Measurements from ENCODE around the gene SLIT3.

The SLIT3 gene

DNA sequence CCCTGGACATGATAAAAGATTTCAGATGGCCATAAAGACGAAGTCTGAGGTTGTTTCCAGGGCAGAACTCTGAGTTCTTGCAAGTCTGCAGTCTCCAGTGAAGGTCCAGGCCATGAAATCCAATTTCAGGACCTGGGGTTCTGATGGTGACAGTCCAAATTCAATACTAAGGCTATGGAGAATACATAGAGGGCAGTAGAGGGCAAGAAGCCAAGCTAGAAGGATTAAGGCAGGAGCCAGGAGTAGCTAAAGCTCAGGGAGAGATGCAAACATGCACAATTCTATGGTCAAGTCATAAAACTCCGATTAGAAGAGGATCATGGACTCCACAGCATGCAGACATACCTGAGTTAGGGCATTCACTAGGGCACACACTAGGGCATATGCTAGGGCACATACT is 11.4 kb downstream of the SLIT3 start:
- DNase-seq, result no peak
- no peak overlapping the region for H3K4me3 Mint-ChIP-seq
- CTCF ChIA-PET, result no interaction called here
- H3K4me1 Mint-ChIP-seq, result no peaks in the 10 kb centered on the region
- H3K27me3 Mint-ChIP-seq, result peaks cover 4% of the 10 kb centered on the region
- peaks cover 2% of the 10 kb centered on the region for H3K9me3 Mint-ChIP-seq
- no peak overlapping the region for H3K27ac Mint-ChIP-seq
- H3K36me3 Mint-ChIP-seq, result no peaks in the 10 kb centered on the region

DNA sequence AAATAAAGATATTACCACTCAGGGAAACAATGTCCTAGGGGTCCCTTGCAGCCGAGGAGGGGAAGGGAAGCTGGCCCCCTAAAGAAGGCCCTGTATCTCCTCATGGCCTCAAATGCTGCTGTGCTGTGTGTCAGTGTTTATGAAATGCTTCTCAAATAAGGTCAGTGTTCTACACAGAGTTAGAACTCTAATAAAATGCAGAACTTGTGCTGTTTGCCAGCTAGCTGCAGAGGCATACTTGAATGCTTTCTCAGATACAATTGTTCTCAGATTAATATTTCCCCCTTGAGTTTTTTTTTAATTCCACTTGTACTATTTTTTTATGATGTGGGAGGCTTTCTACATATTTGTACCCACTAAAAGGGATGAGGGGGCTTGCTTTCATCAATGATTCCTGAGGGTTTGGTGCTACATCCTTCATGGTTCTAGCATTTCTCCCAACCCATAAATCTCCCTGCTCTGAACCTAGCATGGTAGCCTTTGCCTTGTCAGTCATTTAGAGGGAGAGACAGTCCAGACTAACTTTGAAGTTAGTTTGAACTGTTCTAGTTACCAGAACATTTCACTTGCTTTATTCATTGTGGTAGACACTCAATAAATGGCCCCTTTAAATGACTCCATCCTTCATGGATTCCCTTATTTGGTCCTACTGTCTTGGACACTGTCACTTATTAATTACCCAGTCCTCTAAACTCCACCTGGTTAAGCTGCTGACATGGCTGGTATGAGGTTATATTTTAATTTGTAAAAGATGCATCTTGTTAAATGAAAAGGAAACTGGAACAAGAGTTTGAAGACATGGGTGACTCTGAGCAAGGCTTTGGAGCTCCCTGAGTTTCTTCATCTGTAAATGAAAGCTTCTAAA is 12.6 kb downstream of the SLIT3 start:
- peaks cover 2% of the 10 kb centered on the region for H3K9me3 Mint-ChIP-seq
- peaks cover 4% of the 10 kb centered on the region for H3K27me3 Mint-ChIP-seq
- no peak overlapping the region for H3K4me3 Mint-ChIP-seq
- DNase-seq, result no peak
- no peaks in the 10 kb centered on the region for H3K4me1 Mint-ChIP-seq
- H3K36me3 Mint-ChIP-seq, result no peaks in the 10 kb centered on the region
- H3K27ac Mint-ChIP-seq, result no peak overlapping the region
- CTCF ChIA-PET, result no interaction called here

DNA sequence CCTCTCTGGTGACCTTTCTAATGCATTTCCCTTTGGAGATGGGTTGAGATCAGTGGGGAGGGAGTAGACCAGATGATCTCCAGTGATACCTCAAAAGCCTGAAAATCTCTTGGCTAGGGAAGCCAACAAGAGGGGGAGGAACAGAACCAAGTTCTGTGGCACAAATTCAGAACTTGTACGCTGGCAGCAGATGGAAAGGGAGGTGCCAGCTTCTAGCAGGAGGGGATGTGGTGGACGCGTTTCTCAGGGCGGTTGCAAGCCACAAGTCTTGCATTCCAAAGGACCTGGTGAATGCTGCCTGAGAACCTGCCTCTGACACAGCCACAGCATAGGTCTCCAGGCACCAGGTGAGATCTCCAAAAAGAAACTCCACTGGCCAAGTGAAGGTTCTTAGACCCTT is 13.4 kb downstream of the SLIT3 start:
- Mint-ChIP-seq H3K27ac (no peak overlapping the region), H3K36me3 (no peaks in the 10 kb centered on the region), H3K4me1 (no peaks in the 10 kb centered on the region), H3K4me3 (no peak overlapping the region), H3K9me3 (peaks cover 2% of the 10 kb centered on the region), H3K27me3 (peaks cover 4% of the 10 kb centered on the region)
- CTCF ChIA-PET, result no interaction called here
- no peak for DNase-seq

DNA sequence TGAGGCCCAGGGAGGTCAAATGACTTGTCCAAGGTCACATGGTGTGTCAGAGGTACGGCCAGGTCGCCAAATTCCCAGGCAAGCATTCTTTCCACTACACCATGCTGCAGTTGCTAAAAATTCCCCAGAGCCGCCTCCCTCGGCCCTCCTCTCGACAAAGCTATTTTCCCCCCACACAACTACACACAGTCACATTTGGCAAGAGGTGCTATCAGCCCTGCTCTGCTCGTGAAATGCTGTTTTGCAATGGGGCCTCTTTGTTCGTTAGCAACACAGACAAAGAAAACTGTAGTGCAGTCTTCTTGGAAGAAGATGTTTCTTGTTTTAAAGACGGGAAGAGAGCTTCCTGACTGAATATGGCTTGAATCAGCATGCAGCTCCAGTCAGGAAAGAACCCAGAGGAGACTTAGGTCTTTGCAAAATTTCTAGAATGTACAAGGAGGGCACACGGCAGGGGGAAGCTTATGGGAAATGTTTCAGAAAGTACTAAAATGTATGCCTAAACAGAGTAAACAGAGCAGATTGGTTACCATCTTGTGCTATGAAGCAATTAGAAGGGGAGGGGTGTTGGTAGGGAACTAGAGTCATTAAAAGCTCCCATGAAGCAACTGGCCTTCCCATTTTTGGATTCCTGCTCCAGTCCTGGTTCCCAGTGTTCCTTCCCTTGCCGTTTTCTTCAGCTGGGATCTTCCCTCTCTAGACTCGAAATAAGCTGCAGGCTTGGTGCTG is 14.2 kb downstream of the SLIT3 start:
- H3K36me3 Mint-ChIP-seq, result no peaks in the 10 kb centered on the region
- H3K27ac Mint-ChIP-seq, result no peak overlapping the region
- H3K9me3 Mint-ChIP-seq, result peaks cover 2% of the 10 kb centered on the region
- H3K27me3 Mint-ChIP-seq, result peaks cover 4% of the 10 kb centered on the region
- CTCF ChIA-PET, result no interaction called here
- H3K4me3 Mint-ChIP-seq, result no peak overlapping the region
- H3K4me1 Mint-ChIP-seq, result no peaks in the 10 kb centered on the region
- no peak for DNase-seq

DNA sequence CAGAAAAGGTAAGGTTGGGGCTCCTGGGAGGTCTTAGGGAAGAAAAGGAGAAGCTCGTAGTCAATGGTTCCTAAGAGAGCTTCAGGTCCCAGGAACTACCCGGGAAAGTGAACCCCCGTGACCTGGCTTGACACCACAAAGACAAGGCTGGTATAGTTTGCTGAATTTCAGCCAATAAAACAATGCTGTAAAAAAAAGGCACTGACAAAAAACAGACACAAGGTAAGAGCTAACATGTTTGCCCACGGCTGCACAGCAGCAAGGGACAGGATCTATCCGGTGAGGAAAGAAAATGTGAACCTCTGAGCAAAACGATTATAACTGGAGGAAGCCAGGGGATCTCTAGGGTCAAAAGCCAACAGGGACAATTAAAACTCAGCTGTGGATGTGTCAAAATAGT is 17.1 kb downstream of the SLIT3 start:
- Mint-ChIP-seq H3K27ac (no peak overlapping the region), H3K27me3 (peaks cover 4% of the 10 kb centered on the region), H3K9me3 (peaks cover 2% of the 10 kb centered on the region), H3K36me3 (no peaks in the 10 kb centered on the region), H3K4me3 (no peak overlapping the region), H3K4me1 (no peaks in the 10 kb centered on the region)
- CTCF ChIA-PET, result no interaction called here
- no peak for DNase-seq

DNA sequence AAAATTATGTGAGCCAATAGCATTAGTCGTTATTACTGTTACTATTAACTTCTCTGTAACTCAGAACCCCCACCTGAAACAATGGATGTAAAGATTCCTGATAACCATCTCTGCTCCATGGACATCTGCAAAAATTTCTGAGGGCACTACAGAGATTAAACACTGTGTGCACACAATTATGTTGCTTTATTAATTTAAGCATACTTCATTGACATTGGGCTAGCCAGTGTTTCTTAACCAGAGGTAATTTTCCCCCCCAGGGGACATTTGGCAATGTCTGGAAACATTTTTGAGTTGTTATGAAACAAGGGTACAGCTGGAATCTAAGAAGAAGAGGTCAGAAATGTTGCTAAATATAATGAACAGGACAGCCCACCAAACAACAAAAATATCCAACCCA is 19.3 kb downstream of the SLIT3 start:
- H3K27me3 Mint-ChIP-seq, result no peaks in the 10 kb centered on the region

DNA sequence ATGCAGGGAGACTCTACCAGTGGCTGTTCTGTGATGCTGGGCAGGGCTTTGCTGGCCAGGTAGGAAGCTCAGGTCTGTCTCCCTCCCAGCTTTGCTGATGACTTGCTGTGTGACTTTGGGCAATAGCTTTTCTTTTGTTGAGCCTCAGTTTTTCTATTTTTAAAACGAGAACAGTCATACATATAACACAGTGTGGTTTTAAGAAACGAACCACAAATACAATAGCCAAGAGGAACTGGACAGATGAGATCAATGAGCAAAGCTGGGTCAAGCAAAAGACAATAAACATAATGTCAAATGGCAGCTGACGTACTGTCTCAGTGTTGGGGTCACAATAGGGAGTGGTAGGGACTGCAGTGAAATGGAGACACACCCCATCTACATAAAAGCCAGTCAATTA is 20.2 kb downstream of the SLIT3 start:
- DNase-seq, result no peak
- Mint-ChIP-seq H3K27ac (no peak overlapping the region), H3K27me3 (no peaks in the 10 kb centered on the region), H3K36me3 (no peaks in the 10 kb centered on the region), H3K4me1 (no peaks in the 10 kb centered on the region), H3K4me3 (no peak overlapping the region), H3K9me3 (peaks cover 2% of the 10 kb centered on the region)
- CTCF ChIA-PET, result no interaction called here

More for the DNA sequence above, 19.3 kb downstream of the SLIT3 start:
- no peak overlapping the region for H3K27ac Mint-ChIP-seq
- DNase-seq, result no peak
- CTCF ChIA-PET, result no interaction called here
- no peak overlapping the region for H3K4me3 Mint-ChIP-seq
- peaks cover 2% of the 10 kb centered on the region for H3K9me3 Mint-ChIP-seq
- no peaks in the 10 kb centered on the region for H3K4me1 Mint-ChIP-seq
- H3K36me3 Mint-ChIP-seq, result no peaks in the 10 kb centered on the region

DNA sequence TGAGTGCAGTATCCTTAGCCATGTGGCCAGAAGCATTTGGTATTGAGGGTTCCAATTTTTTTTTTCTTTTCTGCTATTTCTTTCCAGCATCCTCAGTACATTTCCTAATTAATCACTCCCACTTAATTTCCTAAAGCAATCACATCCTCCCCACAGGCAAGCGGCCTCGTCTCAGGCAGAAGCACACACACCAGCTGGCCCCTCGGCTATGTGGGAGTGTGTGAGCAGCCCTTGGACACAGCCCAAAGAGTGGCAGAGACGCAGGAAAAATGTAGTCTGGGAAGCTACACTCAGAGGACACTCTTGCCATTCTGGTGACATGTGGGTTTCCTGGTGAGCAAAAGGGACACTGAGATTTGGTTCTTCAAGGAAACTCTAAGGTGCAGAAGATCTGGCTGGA is 20.7 kb downstream of the SLIT3 start:
- no peak for DNase-seq
- H3K4me3 Mint-ChIP-seq, result no peak overlapping the region
- CTCF ChIA-PET, result no interaction called here
- H3K27ac Mint-ChIP-seq, result no peak overlapping the region
- no peaks in the 10 kb centered on the region for H3K27me3 Mint-ChIP-seq
- peaks cover 2% of the 10 kb centered on the region for H3K9me3 Mint-ChIP-seq
- no peaks in the 10 kb centered on the region for H3K36me3 Mint-ChIP-seq
- H3K4me1 Mint-ChIP-seq, result no peaks in the 10 kb centered on the region

DNA sequence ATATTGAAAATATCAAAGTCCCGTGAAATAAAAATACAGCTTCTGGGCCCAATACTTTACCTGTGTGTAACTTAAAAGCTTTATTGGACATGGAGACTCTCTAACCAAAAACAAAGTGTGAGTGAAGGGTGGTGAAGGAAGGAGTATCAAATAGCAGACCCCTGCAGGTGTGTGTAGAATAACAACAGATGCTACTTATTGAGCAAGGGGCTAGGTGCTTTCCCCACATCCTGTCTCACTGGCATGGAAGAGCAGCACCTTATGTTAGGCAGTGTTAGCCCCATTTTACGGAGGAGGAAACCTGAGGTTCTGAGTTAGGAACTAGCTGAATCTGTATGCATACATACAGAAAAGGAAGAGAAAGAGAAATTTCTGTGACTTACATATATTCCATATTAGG is 21.8 kb downstream of the SLIT3 start:
- Mint-ChIP-seq H3K36me3 (no peaks in the 10 kb centered on the region), H3K27me3 (no peaks in the 10 kb centered on the region), H3K4me3 (no peak overlapping the region), H3K4me1 (no peaks in the 10 kb centered on the region), H3K9me3 (no peaks in the 10 kb centered on the region), H3K27ac (no peak overlapping the region)
- DNase-seq, result no peak
- CTCF ChIA-PET, result no interaction called here

DNA sequence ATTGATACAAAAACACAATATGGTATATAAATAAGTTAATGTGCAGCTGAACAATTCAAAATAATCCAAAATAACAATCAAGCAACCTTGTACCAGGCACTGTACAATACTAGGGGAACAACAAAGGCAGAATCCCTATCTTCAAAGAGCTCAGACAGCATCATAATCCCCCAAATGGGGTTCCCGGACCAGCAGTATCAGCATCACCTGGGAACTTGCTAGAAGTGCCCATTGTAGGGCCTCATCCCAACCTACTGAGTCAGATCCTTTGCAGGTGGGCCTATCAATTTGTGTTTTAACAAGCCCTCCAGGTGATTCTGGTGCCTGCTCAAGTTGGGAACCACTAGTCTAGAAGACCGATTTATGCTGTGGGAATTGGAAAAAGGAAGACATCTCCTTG is 27.1 kb downstream of the SLIT3 start:
- H3K4me1 Mint-ChIP-seq, result no peaks in the 10 kb centered on the region
- H3K27ac Mint-ChIP-seq, result no peak overlapping the region
- H3K4me3 Mint-ChIP-seq, result no peak overlapping the region
- CTCF ChIA-PET, result no interaction called here
- no peak for DNase-seq
- H3K9me3 Mint-ChIP-seq, result no peaks in the 10 kb centered on the region
- H3K36me3 Mint-ChIP-seq, result no peaks in the 10 kb centered on the region
- H3K27me3 Mint-ChIP-seq, result no peaks in the 10 kb centered on the region

DNA sequence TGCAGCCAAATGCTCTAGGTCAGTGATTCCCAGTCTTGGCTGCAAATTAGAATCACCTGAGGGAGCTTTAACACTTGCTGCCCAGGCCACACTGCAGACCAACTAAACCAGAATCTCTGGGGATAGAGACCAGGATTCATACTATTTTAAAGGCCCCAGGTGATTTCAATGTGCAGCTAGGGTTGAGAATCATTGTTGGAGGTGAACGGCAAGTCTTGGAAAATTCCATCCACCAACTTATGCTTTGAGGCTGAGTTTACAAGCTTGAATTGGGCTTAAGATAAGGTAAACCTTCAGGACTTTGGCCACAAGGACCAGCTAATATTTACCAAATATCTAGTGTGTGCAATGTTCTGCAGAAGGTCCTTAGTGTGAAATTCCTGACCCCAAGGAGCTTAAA is 27.5 kb downstream of the SLIT3 start:
- Mint-ChIP-seq H3K9me3 (no peaks in the 10 kb centered on the region), H3K27ac (no peak overlapping the region), H3K36me3 (no peaks in the 10 kb centered on the region), H3K4me1 (no peaks in the 10 kb centered on the region), H3K27me3 (no peaks in the 10 kb centered on the region), H3K4me3 (no peak overlapping the region)
- CTCF ChIA-PET, result no interaction called here
- DNase-seq, result no peak

DNA sequence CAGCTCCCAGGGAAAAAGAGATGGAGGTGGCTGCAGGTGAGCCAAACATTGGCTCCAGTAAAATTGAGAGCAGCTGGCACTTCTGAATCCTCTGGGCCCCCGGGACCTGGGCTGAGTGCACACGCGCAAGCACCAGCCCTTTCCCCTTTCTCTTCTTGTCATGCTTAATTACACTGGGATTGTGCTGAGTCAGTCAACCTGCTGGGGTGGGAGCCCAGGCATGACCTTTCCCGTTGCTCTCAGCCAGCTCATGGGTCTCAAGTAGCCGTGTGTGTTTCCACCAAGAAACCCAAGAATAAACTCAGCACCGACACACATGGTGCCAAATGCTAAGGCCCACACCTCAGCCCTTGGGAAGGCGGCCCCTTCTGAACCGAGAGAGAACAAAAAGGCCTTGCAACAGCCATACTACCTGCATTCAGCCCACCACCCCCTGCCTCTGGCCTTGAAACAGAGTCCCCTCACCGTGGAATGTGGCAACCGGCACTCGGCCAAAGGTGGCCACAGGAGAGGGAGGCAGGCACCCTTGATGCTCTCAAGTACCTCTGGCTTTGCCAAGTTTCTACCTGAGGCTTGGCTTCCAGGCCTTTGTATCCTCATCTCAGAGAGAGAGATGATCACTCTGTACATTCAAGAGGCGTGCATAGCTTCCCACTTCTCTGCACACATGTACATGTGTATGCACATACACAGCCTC is 28.1 kb downstream of the SLIT3 start:
- H3K36me3 Mint-ChIP-seq, result no peaks in the 10 kb centered on the region
- H3K4me1 Mint-ChIP-seq, result no peaks in the 10 kb centered on the region
- H3K4me3 Mint-ChIP-seq, result no peak overlapping the region
- CTCF ChIA-PET, result no interaction called here
- H3K27ac Mint-ChIP-seq, result no peak overlapping the region
- H3K9me3 Mint-ChIP-seq, result no peaks in the 10 kb centered on the region
- DNase-seq, result no peak
- H3K27me3 Mint-ChIP-seq, result no peaks in the 10 kb centered on the region

DNA sequence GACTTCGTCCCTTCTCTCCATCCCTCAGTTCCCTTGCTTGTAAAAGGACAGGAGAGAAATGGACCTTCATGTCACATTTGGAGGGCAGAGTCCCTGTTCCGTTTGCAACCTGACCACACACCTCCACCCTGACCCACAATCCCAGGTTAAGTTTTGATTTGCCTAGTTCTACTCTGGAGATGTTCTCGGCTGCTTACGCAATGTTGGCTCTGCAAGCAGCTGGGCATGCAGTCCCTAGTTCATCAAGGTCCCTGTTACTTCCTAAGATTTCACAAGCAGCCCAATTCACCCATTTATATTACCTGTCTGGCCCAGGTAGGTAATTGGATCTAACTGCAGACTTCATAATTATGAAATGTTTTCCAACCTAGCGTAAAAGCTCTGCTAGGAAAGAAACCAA is 28.8 kb downstream of the SLIT3 start:
- no peak overlapping the region for H3K4me3 Mint-ChIP-seq
- no peaks in the 10 kb centered on the region for H3K9me3 Mint-ChIP-seq
- DNase-seq, result no peak
- H3K36me3 Mint-ChIP-seq, result no peaks in the 10 kb centered on the region
- no peaks in the 10 kb centered on the region for H3K27me3 Mint-ChIP-seq
- H3K27ac Mint-ChIP-seq, result no peak overlapping the region
- no peaks in the 10 kb centered on the region for H3K4me1 Mint-ChIP-seq
- CTCF ChIA-PET, result no interaction called here

DNA sequence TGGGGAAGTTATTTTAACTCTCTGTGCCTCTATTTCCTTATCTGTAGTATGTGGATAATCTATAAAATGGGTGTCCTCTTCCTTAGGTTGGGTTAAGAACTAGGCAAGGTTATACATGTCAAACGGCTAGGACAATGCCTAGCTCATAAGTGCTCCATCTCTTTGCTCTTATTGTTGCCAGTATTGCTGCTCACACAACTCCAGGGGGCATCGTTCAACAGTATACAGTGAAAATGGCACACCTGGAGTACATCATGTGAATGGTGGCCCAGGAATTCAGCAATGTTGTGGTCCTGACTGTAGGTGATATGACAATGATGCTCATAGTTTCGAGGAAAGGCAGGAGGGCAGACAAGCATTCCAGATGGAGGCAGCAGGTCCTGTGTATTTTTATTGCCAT is 30.1 kb downstream of the SLIT3 start:
- Mint-ChIP-seq H3K4me1 (no peaks in the 10 kb centered on the region), H3K9me3 (no peaks in the 10 kb centered on the region), H3K27ac (no peak overlapping the region), H3K27me3 (no peaks in the 10 kb centered on the region), H3K4me3 (no peak overlapping the region), H3K36me3 (no peaks in the 10 kb centered on the region)
- CTCF ChIA-PET, result interaction anchor here (1.3 kb wide), 1 partner anchor 311 kb away, joined by 5 read pairs; no protein-coding TSS in a partner anchor
- DNase-seq, result no peak

DNA sequence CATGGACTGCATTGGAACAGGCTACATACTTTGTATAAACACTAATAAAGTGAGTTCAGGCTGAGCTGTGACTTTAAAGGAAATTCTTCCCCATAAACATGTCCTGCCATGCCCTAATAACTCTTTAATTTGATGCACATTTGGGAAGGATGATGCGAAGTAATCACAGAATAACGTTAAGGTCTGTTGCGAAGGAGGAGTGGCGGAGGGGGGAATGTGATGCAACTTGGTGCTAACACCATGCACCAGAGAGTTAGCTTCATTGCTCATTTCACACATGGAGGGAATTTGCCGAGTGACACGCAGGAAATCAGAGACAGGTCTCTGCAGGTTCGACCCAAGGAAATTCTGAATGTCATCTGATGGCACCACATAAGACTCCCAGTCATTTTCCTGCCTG is 32.9 kb downstream of the SLIT3 start:
- Mint-ChIP-seq H3K27ac (no peak overlapping the region), H3K4me3 (no peak overlapping the region), H3K4me1 (no peaks in the 10 kb centered on the region), H3K27me3 (no peaks in the 10 kb centered on the region), H3K9me3 (no peaks in the 10 kb centered on the region), H3K36me3 (no peaks in the 10 kb centered on the region)
- CTCF ChIA-PET, result interaction anchor here (1.1 to 2.2 kb wide), 2 partner anchors 13 to 34 kb away, joined by 3 to 6 read pairs; no protein-coding TSS in a partner anchor
- DNase-seq, result no peak

Measured in activated naive CD4-positive, alpha-beta T cell treated with anti-CD3 and anti-CD28 coated beads, Interleukin-2, amount 10 ng/mL, durations not matched to agents 7 days and 5 days (primary cell).